Embryonic facial prominence (tissue), 1 donor: ENCODE measurements around the gene ATP8B4.
"Not testable (repeated sequence)": the region's sequence is repeated elsewhere in the genome, so short reads cannot be mapped to it uniquely, and the experiment has no call there.

Source experiments
- DNase-seq: peaks from one replicate; pipeline ENCODE4 v3.0.0-alpha.2; 2016; ENCODE audit errors: extremely low spot score

The ATP8B4 gene

GRCh38 chr15:50109076-50109987, 9.7 kb downstream of the ATP8B4 start:
- no peak for DNase-seq

DNA sequence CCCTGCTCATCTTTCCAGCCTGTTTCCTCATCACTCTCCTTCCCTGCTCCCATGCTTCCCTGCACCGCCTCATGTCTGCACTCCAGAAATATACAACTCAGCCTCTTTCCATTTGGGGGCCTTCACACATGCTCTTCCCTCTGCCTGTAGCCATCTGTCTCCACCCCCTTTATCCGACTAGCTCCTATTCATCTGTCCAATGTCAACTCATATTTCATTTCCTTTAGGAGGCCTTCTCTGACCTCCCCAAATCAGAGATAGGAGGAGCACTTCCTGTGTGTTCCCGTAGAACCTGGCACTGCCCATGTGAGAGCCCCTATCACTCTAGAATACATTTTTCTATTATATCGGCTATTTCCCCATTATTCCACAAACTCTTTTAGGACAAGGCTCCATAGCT, 10.6 kb downstream of the ATP8B4 start:
- no peak for DNase-seq

GRCh38 chr15:50107591-50108408, 11.2 kb downstream of the ATP8B4 start:
- DNase-seq, result no peak

GRCh38 chr15:50107157-50107556, 11.9 kb downstream of the ATP8B4 start:
- no peak for DNase-seq

GRCh38 chr15:50106457-50106856, 12.6 kb downstream of the ATP8B4 start:
- no peak for DNase-seq

DNA sequence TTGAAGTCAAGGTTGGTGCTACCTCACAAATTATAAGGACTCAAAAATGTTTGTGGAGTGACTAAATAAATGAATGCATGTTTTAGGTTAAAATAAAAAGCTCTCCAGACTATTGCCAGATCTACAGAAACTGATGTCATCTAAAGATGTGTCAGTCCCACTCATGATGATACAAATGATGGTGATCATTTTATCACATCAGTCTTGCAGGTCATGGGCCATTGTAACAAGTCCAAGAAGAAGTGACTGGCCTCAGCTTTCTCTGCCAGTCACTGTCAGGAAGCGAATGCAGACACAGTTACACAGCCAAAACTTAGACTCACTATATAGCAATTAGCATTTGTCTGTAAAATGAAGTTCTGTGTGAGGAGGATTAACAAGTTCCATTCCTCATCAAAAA, 18.5 kb downstream of the ATP8B4 start:
- no peak for DNase-seq

DNA sequence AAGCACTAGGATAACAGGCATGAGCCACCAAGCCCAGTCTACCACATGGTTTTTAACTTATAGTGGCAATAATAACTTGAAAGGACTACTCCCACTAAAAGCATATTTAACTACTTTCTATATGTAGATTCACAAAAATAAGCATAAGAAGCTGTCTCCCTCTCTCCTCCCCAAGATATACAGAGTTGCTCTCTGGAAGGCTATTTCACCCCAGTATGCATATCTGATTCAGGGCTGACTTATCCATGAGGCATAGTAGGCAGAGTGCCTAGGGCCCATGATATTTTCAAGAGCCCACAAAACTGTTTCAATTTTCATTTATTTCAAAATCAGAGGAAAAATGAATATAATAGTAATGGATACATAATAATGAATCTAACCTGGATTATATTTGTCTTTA, 20.5 kb downstream of the ATP8B4 start:
- no peak for DNase-seq

DNA sequence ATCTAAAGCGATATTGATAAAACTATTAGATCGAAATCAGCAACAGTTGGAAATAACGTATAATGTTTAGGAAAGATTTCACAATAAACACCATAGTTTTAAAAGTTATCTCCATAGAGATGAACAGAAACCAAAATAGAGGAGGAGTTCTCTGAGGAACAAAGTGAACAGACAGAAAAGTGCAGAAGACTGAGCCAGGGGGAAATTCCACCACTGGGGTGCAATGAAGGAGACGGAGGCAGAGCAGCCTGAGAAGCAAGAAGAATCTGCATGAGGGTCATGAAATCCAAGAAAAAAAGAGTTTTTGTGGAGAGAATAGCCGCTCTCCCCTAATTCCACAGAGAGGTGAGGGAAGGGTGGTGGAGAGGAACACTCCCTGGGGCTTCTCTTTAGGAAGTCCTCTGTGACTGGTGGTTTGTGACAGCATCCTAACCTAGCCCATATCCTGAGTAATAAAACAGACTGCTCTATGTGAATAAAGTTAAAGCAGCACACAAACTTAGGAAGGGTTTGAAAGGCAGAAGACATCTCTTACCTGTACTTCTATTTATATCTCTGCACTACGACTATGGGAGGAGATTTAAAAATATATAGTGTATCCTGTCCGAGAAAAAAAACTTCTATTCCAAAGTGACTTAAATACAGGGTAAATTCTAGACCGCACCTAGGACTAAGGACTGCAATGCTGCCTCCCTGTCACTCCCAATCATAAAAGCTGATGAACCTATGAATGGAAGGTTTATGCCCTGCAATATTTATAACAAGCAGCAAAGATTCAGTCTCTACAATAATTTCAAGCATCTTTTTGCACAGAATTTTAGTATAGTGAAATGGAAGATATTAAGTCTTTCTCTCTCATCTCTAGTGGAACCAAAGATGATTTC, 22.9 kb downstream of the ATP8B4 start:
- DNase-seq, result no peak

DNA sequence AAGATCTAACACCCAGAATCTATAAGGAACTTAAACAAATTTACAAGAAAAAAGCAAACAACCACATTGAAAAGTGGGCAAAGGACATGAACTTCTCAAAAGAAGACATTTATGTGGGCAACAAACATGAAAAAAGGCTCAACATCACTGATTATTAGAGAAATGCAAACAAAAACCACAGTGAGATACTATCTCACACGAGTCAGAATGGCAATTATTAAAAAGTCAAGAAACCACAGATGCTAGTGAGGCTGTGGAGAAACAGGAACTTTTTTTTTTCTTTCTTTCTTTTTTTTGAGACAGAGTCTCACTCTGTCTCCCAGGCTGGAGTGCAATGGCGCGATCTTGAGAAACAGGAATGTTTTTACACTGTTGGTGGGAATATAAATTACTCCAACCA, 29.6 kb downstream of the ATP8B4 start:
- DNase-seq, result not testable (repeated sequence)

DNA sequence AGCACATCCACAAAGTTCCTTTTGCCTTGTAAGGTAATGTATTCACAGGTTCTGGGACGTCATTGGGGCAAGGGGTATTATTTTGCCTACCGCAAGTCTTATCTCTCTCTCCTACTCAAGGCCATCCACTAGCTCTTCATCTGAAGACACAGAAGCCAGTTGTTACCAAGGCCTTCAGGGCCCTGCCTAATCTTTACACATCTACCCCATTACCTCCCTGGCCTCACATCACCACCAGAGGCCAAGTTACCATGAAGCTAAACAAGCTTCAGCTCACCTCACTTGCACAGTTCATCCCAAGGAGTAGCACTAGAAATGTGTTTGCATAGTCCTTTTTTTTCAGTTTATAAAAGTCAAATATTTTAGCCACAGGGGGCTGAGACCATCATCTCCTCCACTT, 34.1 kb downstream of the ATP8B4 start:
- no peak for DNase-seq

GRCh38 chr15:50083424-50084025, 35.5 kb downstream of the ATP8B4 start:
- DNase-seq, result no peak

DNA sequence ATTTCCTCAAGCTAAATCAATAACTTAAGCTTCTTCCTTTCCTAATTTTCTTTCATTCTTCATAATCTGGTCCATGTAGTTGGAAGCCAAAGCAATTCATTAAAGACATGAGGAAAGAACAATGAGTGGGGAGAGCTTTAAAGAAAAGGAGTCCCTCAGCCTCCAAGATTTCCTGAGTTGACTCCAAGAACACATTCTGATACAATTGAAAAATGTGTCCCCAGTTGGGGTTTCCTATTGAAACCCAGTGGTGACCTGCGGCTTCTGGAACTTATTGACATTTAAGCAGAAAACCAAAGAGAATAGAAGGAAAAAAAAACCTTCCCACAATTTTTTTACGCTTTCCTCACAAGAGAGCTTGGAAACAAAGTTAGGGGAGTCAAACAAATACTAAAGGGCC, 37.0 kb downstream of the ATP8B4 start:
- no peak for DNase-seq

GRCh38 chr15:50077651-50078050, 41.4 kb downstream of the ATP8B4 start:
- no peak for DNase-seq

- no peak for DNase-seq
Measured at GRCh38 chr15:50077176-50077575, 41.9 kb downstream of the ATP8B4 start.

DNA sequence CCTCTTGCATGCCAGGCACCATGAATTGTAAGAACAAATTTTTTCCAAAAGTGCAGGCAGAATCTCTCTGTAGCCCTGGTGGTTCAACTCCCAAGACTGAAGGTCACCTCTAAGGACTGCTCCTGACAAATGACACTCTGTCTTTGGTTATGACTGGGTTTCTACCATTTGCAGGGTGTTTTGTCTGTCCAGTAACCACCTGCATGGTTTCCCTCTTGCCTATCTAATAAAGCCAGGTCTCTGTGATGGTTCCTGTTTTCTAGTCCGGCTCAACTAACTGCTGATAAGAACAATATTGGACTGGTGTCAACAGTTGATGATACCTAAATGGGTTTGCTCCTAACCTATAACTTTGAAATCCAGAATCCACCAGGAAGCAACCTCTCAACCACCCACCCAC, 43.7 kb downstream of the ATP8B4 start:
- no peak for DNase-seq

GRCh38 chr15:50071551-50072258, 47.3 kb downstream of the ATP8B4 start:
- DNase-seq, result no peak

DNA sequence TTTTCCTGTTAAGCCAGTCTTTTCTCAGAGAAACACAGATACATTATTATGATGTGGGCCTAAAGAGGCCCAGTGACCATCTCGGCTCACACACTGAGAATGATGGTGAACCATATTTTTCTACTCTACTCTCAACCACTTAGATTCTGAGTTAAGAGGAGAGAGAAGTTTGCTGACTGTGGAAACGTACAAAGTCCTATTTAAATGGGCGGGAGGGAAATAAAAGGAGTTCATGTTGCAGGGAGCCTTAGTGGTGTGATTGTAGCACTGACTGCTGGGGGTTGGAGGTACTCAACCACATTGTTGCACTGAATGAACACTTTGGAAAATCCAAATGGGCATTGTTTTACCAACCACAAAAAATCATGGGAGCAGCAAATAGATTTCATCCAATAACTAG, 51.0 kb downstream of the ATP8B4 start:
- no peak for DNase-seq

DNA sequence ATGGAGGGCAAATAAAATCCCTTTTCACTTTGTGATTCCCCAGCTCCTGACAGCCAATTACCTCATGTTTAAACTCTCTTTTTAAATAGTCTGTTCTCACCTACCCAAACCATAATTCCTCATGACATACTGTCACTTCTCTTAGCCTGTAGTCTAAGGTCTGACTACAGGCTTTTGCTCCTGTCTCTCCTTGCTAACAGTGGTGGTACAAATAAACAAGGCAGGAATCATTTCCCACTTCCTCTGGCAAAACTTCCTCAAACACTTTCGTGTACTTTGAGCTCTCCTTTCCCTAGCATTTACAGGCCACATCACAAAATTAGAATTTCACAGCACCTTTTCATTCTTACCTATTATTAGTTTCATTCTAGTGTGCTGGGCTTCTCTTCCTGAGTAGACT, 51.8 kb downstream of the ATP8B4 start:
- DNase-seq, result no peak

DNA sequence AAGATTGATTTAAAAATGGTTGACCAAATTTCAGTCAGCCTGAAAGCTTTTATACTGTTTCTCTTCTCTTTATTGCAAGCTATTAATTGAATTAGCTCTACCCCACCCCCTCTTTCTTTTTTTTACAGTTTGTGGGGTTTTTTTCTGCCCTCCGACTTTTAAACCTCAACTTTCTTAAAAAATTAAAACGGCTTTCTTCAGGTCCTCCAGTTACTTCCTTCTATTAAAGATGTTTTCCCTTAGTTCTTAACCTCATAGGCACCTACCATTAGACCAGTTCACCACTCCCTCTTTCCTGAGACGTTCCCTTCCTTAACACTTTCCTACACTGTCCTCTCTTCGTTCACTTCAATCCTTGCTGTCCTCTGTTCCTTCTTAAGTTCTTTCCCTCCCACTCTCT, 52.4 kb downstream of the ATP8B4 start:
- no peak for DNase-seq

DNA sequence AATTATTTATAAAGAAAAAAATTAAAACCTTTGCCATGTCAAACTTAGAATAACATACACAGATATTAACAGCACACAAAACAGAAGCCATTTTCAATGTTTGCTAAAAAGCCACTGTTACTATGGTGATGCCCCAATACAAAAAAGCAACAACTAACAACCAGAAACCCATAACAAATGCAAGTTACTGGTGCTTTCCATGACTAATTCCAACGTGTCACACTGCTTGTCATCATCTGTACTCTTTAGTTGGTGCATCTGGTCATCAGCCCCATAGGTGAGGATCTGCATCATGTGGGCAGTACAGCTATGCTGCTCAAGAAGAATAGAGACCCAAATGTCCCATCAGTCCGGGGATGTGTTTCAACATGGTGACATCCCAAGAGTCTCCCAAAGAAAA, 52.8 kb downstream of the ATP8B4 start:
- no peak for DNase-seq

GRCh38 chr15:50065279-50065678, 53.8 kb downstream of the ATP8B4 start:
- no peak for DNase-seq
